Cardiac septum (tissue), 1 donor: ENCODE measurements around the gene LAMA3. TPM values are rescaled to one million over a fixed set of nuclear protein-coding genes. Genes with fewer than 3 reads are reported as not detected.
"Not testable (repeated sequence)": the region's sequence is repeated elsewhere in the genome, so short reads cannot be mapped to it uniquely, and the experiment has no call there.

Source experiments
- DNase-seq: peaks from one replicate; pipeline ENCODE4 v3.0.0-alpha.2; 2020; ENCODE audit warnings: low spot score
- intact Hi-C: fragments of 100-400 bp; cut with DNase I; formaldehyde crosslinking; loops from one replicate; pipeline ENCODE4 v1.14.0; 2022
- total RNA-seq: library from RNA; stranded (reverse); fragmentation: NEBNext Ultra II Directional; extraction: Animal tissue kit (Norgen Biotek cat#: 25700); gene quantifications from one replicate; pipeline ENCODE4 v1.2.1, GENCODE V29; 2021
- donor health status: DM: no; HTN: no; CAD: no.

The LAMA3 gene
- total RNA-seq, 1 donor from 2014 or later: 3.0 TPM

GRCh38 chr18:23722646-23723045 is 33.4 kb downstream of the LAMA3 start:
- DNase-seq: no peak
- intact Hi-C loops: no loop called here

- intact Hi-C loops: no loop called here
- no peak for DNase-seq
These were observed 33.9 kb downstream of the LAMA3 start for GRCh38 chr18:23723121-23723520.

- intact Hi-C loops: no loop called here
- no peak for DNase-seq
These were observed 35.4 kb downstream of the LAMA3 start for GRCh38 chr18:23724681-23725080.

- intact Hi-C loops: no loop called here
- no peak for DNase-seq
These were observed 36.1 kb downstream of the LAMA3 start for GRCh38 chr18:23725351-23725750.

- intact Hi-C loops: no loop called here
- no peak for DNase-seq
These were observed 36.8 kb downstream of the LAMA3 start for GRCh38 chr18:23725827-23726661.

GRCh38 chr18:23727707-23728493 is 38.6 kb downstream of the LAMA3 start:
- intact Hi-C loops: no loop called here
- no peak for DNase-seq

GRCh38 chr18:23730857-23731256 is 41.6 kb downstream of the LAMA3 start:
- DNase-seq: no peak
- intact Hi-C loops: no loop called here

- intact Hi-C loops: no loop called here
- no peak for DNase-seq
These were observed 42.6 kb downstream of the LAMA3 start for GRCh38 chr18:23731861-23732260.

- intact Hi-C loops: no loop called here
These were observed 43.2 kb downstream of the LAMA3 start for GRCh38 chr18:23732439-23732838.

GRCh38 chr18:23733265-23733664 is 44.0 kb downstream of the LAMA3 start:
- intact Hi-C loops, DNase-seq: not testable (repeated sequence)

More at GRCh38 chr18:23732439-23732838, 43.2 kb downstream of the LAMA3 start:
- DNase-seq: no peak

GRCh38 chr18:23733895-23734294 is 44.6 kb downstream of the LAMA3 start:
- intact Hi-C loops: no loop called here
- DNase-seq: no peak

- no peak for DNase-seq
- intact Hi-C loops: no loop called here
These were observed 45.8 kb downstream of the LAMA3 start for GRCh38 chr18:23735021-23735464.

GRCh38 chr18:23737578-23737977 is 48.3 kb downstream of the LAMA3 start:
- no peak for DNase-seq
- intact Hi-C loops: no loop called here

- DNase-seq: no peak
- intact Hi-C loops: no loop called here
These were observed 48.9 kb downstream of the LAMA3 start for GRCh38 chr18:23738151-23738550.

- intact Hi-C loops: no loop called here
These were observed 49.3 kb downstream of the LAMA3 start for GRCh38 chr18:23738575-23738974.

GRCh38 chr18:23740105-23740830 is 51.0 kb downstream of the LAMA3 start:
- no peak for DNase-seq
- intact Hi-C loops: no loop called here

More at GRCh38 chr18:23738575-23738974, 49.3 kb downstream of the LAMA3 start:
- no peak for DNase-seq

- intact Hi-C loops, DNase-seq: not testable (repeated sequence)
These were observed 52.7 kb downstream of the LAMA3 start for GRCh38 chr18:23741967-23742366.

- DNase-seq: no peak
- intact Hi-C loops: no loop called here
These were observed 54.6 kb downstream of the LAMA3 start for GRCh38 chr18:23743733-23744333.

- intact Hi-C loops: no loop called here
- DNase-seq: no peak
These were observed 56.1 kb downstream of the LAMA3 start for GRCh38 chr18:23745366-23745765.

- DNase-seq: no peak
- intact Hi-C loops: no loop called here
These were observed 57.6 kb downstream of the LAMA3 start for GRCh38 chr18:23746851-23747250.
